GM10266 (cell line): ENCODE results near the gene POGZ.
"Not testable (repeated sequence)": the region's sequence is repeated elsewhere in the genome, so short reads cannot be mapped to it uniquely, and the experiment has no call there.

Source experiments
- DNase-seq: peaks from one replicate; pipeline ENCODE4 v3.0.0; 2012; ENCODE audit errors: extremely low spot score
- TF ChIP-seq, protein P1 (sequence below): IDR thresholded peaks from 2 replicates; pipeline ENCODE4 v1.5.1; 2012; ENCODE audit warnings: mild to moderate bottlenecking, low read depth; ENCODE audit not compliant: control insufficient read depth, insufficient read depth; ENCODE audit errors: missing control alignments

Gene POGZ

DNA sequence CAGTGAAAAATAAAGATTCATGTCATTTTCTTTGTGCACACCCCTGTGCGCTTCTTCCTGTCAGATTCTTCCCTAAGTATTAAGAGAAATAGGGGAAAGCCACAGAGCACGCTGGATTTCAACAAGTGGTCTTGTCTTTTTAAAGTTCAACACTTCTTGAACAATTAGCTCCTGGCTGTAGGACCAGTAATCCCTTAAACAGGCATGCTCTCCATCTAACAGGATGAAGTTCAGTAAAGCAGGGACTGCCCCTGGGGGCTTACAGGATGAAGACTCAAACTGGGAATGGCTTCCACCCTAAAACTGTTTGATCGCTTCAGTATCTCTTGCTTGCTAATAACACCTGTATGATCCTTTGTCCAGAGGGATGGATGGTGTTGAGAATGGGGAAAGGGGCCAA, 55.7 kb downstream of the POGZ start:
- no peak for DNase-seq
- TF ChIP-seq, protein P1, sequence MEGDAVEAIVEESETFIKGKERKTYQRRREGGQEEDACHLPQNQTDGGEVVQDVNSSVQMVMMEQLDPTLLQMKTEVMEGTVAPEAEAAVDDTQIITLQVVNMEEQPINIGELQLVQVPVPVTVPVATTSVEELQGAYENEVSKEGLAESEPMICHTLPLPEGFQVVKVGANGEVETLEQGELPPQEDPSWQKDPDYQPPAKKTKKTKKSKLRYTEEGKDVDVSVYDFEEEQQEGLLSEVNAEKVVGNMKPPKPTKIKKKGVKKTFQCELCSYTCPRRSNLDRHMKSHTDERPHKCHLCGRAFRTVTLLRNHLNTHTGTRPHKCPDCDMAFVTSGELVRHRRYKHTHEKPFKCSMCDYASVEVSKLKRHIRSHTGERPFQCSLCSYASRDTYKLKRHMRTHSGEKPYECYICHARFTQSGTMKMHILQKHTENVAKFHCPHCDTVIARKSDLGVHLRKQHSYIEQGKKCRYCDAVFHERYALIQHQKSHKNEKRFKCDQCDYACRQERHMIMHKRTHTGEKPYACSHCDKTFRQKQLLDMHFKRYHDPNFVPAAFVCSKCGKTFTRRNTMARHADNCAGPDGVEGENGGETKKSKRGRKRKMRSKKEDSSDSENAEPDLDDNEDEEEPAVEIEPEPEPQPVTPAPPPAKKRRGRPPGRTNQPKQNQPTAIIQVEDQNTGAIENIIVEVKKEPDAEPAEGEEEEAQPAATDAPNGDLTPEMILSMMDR, result no peak

DNA sequence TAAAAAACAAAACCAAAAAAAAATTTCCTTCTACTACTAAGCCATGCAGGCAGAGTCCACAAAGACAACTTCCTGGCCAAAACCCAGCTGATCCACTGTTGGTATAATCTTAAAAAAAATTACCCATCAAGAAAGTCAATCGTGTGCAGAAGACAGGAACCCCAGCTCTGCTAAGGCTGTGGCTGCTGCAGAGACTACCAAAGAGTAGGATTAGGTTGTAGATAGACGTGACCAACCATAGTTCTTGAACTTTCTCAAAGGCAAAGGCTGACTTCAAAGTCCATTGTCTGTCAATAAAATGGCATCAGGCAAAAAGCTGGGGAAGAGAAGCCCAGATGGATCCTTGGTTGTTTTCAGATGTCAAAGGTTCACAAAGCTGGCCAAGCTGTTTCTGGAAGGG, 56.5 kb downstream of the POGZ start:
- TF ChIP-seq, protein P1, result no peak
- no peak for DNase-seq

DNA sequence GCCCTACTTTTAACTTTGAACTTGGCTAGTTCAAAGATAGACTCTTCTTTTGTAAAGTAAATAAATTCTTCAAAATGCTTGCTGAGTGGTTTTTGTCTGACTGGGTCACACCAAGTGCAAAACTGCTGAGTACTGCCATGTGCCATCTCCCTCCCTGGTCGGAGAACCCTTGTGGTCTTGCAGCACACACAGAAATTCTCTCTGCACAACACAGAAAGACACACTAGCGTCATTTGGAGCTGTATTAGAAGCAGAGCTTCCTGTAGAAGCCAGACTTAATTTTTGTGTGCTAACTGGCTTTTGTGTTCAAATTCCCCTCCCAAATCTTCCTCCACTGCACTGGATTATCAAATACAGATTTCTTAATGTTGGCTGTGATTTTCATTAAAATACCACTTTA, 57.4 kb downstream of the POGZ start:
- no peak for DNase-seq
- TF ChIP-seq, protein P1, result no peak

DNA sequence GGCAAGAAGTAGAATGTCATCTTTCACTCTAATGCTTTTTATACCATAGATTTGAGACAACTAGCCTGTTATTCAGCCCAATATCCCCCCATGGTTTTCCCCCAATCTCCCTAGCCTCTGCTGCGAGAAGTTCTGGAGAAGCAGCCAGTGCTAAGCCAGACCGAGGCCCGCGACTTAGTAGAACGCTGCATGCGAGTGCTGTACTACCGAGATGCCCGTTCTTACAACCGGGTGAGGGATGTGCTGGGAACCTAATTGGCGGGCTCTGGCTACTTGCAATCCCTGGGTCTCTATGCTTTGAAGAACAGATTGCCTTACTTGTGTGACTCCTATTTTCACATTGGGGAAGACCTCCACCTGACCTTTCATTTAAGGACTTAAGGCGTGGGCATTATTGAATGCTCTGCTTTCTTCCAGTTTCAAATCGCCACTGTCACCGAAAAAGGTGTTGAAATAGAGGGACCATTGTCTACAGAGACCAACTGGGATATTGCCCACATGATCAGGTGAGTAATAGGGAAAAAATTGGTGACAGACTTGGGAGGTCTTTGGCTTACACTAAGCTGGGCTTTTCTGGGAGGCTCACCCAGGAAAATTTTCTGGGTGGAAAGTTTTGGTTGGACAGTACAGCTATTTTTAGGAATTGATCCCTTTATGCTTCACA, 58.0 kb downstream of the POGZ start:
- no peak for DNase-seq
- TF ChIP-seq, protein P1, result no peak

DNA sequence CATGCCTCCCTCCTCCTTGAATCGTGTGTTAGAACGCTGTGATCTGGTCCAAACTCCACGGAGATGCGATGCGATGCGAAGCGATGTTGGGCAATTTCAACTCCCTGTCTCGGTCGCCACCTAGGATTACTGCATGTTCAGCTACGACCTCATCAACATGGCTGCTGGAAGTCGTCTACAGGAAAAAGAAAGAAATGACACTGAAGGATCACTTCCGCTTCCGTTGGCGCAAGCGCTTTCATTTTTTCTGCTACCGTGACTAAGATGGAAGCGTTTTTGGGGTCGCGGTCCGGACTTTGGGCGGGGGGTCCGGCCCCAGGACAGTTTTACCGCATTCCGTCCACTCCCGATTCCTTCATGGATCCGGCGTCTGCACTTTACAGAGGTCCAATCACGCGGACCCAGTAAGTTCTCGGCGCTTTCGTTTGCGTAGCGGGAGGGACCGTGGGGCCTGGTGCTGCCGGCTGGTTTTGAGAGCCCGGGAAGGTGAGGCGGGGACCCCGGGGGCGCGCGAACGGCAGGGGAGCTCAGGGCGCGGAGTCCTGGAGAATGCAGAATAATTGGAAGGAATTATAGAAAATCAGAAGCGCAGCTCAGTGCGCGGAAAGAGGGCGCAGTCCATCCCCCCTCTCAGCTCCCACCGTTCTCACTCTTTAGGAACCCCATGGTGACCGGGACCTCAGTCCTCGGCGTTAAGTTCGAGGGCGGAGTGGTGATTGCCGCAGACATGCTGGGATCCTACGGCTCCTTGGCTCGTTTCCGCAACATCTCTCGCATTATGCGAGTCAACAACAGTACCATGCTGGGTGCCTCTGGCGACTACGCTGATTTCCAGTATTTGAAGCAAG, 59.7 kb downstream of the POGZ start, which contains the start of gene PSMB4:
TSS of gene PSMB4 (plus strand) at position 250 of the 848 bp plus-strand sequence. CDS start at position 265, 15 bp downstream.
- peak; percentile 86 for DNase-seq
- TF ChIP-seq, protein P1, result peak; percentile 58

DNA sequence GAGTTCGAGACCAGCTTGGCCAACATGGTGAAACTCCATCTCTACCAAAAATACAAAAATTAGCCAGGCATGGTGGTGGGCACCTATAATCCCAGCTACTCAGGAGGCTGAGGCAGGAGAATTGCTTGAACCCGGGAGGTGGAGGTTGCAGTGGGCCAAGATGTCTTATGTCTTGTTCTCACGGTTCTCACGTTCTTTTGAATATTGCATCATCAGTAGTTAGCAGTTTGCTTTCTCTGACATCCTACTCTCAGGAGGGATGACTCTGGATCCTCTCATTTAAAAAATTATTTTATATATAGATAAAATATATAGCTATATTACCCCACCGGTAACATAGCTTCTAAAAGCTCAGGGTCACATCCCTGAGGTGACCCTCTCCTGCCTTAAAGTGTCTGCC, 63.0 kb downstream of the POGZ start:
- DNase-seq, result not testable (repeated sequence)

DNA sequence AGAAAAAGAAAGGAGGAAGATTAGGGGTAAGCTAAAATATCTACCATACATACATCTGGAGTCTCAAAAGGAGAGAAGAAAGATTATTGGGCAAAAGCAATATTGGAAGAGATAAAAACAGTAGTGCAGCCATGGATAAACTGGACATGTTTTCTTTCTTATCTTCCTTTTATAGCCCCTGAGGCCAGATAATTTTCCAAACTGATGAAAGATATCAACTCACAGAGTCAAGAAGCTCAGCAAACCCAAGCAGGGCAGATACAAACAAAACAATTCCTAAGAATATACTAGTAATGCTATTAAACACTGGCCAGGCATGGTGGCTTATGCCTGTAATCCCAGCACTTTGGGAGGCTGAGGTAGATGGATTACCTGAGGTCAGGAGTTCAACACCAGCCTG, 65.7 kb downstream of the POGZ start:
- no peak for DNase-seq
- TF ChIP-seq, protein P1, result no peak
